Naive B cell (primary cell): ENCODE measurements around the gene GRAPL. TPM values are rescaled to one million over a fixed set of nuclear protein-coding genes. Genes with fewer than 3 reads are reported as not detected.
"Not testable (repeated sequence)": the region's sequence is repeated elsewhere in the genome, so short reads cannot be mapped to it uniquely, and the experiment has no call there.

Source experiments
- ATAC-seq, 2 donors: fragments of 150-1000 bp; cut with Tn5 transposase; 2 replicates each; pipeline ENCODE4 v1.10.0; 2021; ENCODE audit warnings: low read depth in 2 of 2, mild to moderate bottlenecking in 2 of 2, moderate library complexity in 2 of 2
- DNase-seq: peaks from one replicate; pipeline ENCODE4 v3.0.0; 2022
- H3K27ac Mint-ChIP-seq, 6 donors: one replicate each; pipeline ENCODE4 v1.8.0; 2020 to 2022; ENCODE audit warnings: mild to moderate bottlenecking in 6 of 6, mixed read lengths in 6 of 6, moderate library complexity in 5 of 6, inconsistent platforms in 2 of 6
- H3K27me3 Mint-ChIP-seq, 3 donors: one replicate each; pipeline ENCODE4 v1.8.0; 2021 to 2022; ENCODE audit warnings: mixed read lengths in 3 of 3, mild to moderate bottlenecking in 1 of 3
- H3K36me3 Mint-ChIP-seq, 2 donors: one replicate each; pipeline ENCODE4 v1.8.0; 2020 to 2022; ENCODE audit warnings: mixed read lengths in 2 of 2, inconsistent platforms in 1 of 2, mild to moderate bottlenecking in 1 of 2
- H3K4me1 Mint-ChIP-seq, 3 donors: one replicate each; pipeline ENCODE4 v1.8.0; 2020 to 2022; ENCODE audit warnings: mixed read lengths in 3 of 3, inconsistent platforms in 1 of 3, mild to moderate bottlenecking in 1 of 3, moderate library complexity in 1 of 3
- H3K4me3 Mint-ChIP-seq, 8 donors: one replicate each; pipeline ENCODE4 v1.8.0; 2020 to 2022; ENCODE audit warnings: mild to moderate bottlenecking in 8 of 8, mixed read lengths in 8 of 8, moderate library complexity in 8 of 8, inconsistent platforms in 2 of 8
- H3K9me3 Mint-ChIP-seq, 7 donors: one replicate each; pipeline ENCODE4 v1.8.0; 2020 to 2022; ENCODE audit warnings: mixed read lengths in 7 of 7, mild to moderate bottlenecking in 5 of 7, inconsistent platforms in 2 of 7, moderate library complexity in 1 of 7
- polyA plus RNA-seq, 6 donors: library from polyadenylated mRNA; unstranded; fragments of 300-500 nt; fragmentation: Illumina TruSeq; gene quantifications; one replicate each; pipeline ENCODE4 v1.2.3, GENCODE V29; 2021; ENCODE audit warnings: low read depth in 6 of 6

Gene GRAPL
- polyA plus RNA-seq, 6 donors from 2014 or later, result 3.5 to 7.2 (median 4.4) TPM; not detected in 1

DNA sequence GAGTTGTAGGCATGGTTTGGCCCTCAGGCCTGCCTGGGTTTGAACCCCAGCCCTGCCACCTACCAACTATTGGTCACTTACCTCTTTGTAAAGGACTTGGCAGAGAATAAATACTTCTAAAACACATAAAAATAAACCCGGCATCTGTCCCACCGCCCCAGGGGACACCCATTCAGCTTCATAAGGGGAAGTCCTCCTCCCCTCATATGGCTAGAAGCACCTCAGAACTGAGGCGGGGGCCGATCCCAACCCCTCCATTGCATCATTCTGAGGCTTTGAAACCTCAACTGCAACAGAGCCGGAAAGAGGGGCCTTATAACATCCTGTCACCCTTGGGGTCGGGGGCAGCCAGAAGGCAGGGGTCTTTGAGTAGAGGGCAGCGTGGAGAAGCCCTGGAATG, 2.1 kb upstream of the GRAPL start:
- not testable (repeated sequence) for H3K27me3 Mint-ChIP-seq, H3K36me3 Mint-ChIP-seq, H3K4me3 Mint-ChIP-seq, DNase-seq, H3K27ac Mint-ChIP-seq, H3K9me3 Mint-ChIP-seq, H3K4me1 Mint-ChIP-seq
- peak; percentile 61 to 66 for ATAC-seq

DNA sequence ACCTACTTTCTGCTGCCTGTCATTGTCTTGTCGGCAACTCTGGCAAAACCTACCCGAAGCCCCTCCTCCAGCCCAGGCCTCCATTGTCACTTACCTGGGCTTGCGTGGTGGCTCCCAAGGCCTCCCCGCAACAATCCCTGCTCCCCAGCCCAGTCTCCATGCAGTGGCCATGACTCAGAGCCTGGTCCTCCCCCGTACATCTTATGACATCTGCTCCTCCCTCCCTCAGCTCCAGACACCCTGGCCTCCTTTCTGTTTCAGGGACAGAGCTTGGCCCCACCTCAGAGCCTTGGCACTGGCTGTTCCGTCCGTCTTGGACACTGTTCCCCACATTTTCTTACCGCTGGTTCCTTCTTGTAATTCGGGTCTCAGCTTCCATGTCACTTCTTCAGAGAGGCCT, 2.1 kb downstream of the GRAPL start:
- H3K4me3 Mint-ChIP-seq, ATAC-seq, H3K9me3 Mint-ChIP-seq, H3K36me3 Mint-ChIP-seq, H3K4me1 Mint-ChIP-seq, H3K27ac Mint-ChIP-seq, DNase-seq, H3K27me3 Mint-ChIP-seq: not testable (repeated sequence)

DNA sequence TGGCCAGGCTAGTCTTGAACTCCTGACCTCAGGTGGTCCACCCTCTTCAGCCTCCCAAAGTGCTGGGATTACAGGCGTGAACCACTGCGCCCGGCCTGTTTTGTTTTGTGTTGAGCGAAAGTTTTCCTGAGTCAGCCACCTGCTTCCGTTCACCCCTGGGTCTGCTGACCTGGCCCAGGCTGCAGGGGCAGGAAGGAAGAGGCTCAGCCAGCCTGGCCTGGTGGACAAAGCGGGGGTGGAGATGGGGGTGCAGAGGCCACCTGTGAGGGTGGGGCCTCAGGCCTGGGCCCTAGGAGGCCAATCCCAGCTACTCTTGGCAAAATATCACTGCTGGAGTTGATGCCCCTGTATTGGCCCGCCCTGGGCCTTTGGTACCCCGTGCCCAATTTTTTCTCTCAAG, 3.7 kb downstream of the GRAPL start:
- H3K27me3 Mint-ChIP-seq, H3K36me3 Mint-ChIP-seq, H3K27ac Mint-ChIP-seq, H3K4me3 Mint-ChIP-seq, DNase-seq, H3K4me1 Mint-ChIP-seq, H3K9me3 Mint-ChIP-seq: not testable (repeated sequence)
- ATAC-seq, result peak; percentile 12 to 17

DNA sequence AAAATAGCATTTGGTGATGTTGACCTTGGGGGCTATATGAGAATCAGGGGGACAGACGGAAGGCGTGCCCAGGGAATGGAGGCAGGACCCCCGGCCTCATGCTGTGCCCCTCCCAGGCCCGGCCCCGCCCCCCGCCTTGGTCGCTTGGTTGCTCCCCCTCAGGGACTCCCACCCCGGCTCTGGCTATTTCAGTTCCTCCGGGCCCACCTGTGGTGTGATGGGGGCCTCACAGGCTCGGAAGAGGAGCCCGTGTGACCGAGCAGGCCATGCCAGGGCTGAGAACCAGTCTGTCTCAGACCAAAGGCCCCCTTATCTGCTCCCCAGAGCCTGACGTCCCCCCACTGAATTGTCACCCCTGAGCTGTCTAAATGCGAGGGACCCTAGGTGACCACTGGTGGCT, 4.4 kb downstream of the GRAPL start:
- H3K4me3 Mint-ChIP-seq, H3K9me3 Mint-ChIP-seq, H3K36me3 Mint-ChIP-seq, H3K27me3 Mint-ChIP-seq, DNase-seq, H3K4me1 Mint-ChIP-seq, H3K27ac Mint-ChIP-seq: not testable (repeated sequence)
- peak; percentile 19 to 44 for ATAC-seq

DNA sequence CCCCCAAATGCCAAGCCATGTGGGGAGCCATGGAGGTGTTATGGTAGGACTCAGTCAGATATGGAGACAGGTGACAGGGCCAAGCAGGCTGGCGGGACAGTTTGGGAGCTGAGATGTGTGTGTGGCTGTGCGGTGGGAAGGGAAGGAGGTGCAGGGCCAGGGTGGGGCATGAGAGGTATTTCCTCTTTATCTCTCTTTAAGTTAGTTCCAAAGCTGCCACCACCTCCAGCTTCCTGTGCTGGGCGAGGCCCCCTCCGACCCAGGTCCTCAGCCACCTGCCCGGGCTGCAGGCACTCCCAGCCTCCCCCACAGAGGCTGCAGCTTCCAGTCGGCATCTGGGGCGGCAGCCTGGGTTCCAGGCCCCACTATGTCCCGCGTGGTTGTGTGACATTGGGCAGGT, 6.4 kb downstream of the GRAPL start:
- not testable (repeated sequence) for DNase-seq, H3K9me3 Mint-ChIP-seq, H3K27me3 Mint-ChIP-seq, H3K36me3 Mint-ChIP-seq, H3K4me1 Mint-ChIP-seq
- ATAC-seq, result peak; percentile 20 to 32
- H3K4me3 Mint-ChIP-seq, result peak overlapping the region in 1 of 8 donors; percentile 42
- H3K27ac Mint-ChIP-seq, result peak overlapping the region in 1 of 6 donors; percentile 75

DNA sequence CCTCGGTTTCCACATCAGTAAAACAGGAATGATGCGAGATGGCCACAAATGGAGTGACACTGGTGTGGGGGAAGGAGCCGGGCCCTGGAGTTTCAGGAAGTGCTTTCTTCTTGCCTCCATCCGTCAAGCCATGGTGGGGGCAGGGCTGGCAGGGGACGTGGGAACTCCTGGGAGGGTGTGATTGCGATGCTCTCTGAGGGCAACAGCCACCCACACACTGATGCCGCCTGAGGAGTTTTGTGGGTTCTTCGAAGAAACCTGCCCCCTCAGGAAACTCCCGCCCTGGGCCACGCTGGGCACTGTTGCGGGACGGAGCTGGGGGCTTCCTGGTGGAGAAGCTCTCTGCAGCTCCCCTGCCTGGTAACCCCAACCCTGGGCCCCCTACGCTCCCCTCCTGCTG, 8.0 kb downstream of the GRAPL start:
- not testable (repeated sequence) for H3K9me3 Mint-ChIP-seq, H3K36me3 Mint-ChIP-seq, H3K4me1 Mint-ChIP-seq, H3K27me3 Mint-ChIP-seq, H3K27ac Mint-ChIP-seq, DNase-seq, H3K4me3 Mint-ChIP-seq
- peak; percentile 64 to 74 for ATAC-seq

DNA sequence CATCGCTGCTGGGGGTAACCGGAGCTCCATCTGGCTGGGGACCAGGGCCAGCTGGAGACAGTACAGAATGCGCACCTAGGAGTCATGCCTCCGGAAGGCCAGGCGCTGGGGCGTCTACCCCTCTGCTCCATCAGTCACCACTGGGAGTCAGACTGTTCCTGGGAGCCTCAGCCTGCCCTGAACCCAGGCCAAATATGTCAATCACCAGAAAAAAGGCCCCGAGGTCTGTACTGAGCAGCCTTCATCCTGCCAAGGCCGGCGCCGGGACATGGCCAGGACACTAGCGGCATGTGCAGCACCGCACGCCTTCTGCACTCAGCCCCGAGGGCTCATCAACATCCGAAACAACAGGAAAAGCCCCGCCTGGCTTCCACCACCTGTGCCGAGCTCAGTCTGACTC, 8.7 kb downstream of the GRAPL start:
- DNase-seq, H3K9me3 Mint-ChIP-seq, H3K27ac Mint-ChIP-seq, H3K4me1 Mint-ChIP-seq, H3K36me3 Mint-ChIP-seq, H3K27me3 Mint-ChIP-seq, H3K4me3 Mint-ChIP-seq: not testable (repeated sequence)
- peak; percentile 8 to 16 for ATAC-seq

DNA sequence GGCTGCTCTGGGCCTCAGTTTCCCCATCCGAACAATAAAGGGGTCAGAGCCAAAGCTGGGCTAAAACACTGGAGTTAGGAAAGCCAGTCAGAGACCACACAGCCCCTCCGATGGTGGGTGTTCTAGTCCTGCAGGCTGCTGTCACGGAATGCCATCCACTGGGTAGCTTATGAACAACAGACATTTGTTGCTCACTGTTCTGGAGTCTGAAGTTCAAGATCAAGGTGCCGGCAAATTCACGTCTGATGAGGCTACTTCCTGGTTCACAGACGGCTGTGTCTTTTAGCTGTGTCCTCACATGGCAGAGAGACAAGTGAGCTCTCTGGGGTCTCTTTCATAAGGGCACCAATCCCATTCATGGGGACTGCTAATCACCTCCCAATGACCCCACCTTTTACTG, 9.2 kb downstream of the GRAPL start:
- H3K4me1 Mint-ChIP-seq, H3K27me3 Mint-ChIP-seq, H3K9me3 Mint-ChIP-seq, H3K4me3 Mint-ChIP-seq, DNase-seq, H3K36me3 Mint-ChIP-seq, H3K27ac Mint-ChIP-seq: not testable (repeated sequence)
- ATAC-seq, result peak in 1 of 2 donors; percentile 10

DNA sequence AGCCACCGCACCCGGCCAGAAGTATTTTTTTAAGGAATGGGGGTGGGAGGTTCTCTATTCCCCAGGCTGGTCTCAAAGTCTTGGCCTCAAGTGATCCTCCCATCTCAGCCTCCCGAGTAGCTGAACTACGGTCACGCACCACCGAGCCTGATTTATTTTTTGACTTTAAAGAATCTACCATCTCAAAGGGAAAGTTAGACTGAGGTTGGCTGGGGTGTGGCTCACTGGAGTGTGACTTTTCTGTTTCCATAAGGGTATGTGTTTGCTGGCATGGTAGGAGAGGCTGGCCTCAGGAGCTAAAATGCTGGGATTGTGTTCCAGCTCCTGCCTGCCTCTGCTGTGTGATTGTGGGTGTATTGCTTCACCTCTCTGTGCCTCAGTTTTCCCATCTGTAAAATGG, 10.6 kb downstream of the GRAPL start:
- DNase-seq, H3K36me3 Mint-ChIP-seq, H3K4me1 Mint-ChIP-seq, H3K27ac Mint-ChIP-seq, H3K27me3 Mint-ChIP-seq, H3K9me3 Mint-ChIP-seq, H3K4me3 Mint-ChIP-seq: not testable (repeated sequence)
- peak; percentile 23 to 24 for ATAC-seq

DNA sequence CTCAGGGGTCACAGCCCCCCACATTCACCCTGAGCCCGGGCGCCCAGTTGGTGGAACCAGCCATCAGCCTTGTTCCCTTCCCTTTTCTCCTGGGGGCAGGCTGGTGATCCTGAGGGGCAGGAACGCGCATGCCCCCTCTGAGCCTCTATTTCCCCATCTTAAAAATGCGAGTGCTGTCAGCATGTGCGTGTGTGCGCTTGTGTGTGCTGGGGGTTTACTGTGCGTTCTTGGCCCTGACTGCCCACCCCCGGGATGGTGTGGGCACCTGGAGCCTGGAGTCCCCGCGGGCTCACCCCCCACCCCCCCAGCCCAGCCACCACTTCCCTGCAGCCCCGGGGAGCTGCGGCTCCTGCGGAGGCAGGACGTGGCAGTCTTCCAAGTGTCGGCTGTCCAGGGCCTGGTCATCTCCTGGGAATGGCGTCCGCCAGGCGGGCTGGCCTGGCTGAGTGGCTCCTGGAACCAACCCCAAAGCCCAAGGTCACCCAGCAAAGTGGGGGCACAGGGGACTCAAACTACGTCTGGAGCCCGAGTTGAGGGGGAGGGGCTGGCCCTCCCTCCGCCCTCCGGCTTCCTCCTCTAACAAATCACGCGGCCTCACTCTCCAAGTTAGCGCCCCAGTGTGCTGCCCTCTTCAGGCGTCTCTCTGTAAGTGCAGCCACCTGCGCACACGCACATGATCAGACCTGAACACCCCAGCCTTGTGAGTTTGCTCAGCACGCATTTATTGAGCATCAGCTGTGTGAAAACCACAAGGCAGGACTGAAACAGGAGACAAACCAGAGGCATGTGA, 14.2 kb downstream of the GRAPL start:
- not testable (repeated sequence) for H3K27ac Mint-ChIP-seq, H3K4me1 Mint-ChIP-seq, H3K9me3 Mint-ChIP-seq, H3K36me3 Mint-ChIP-seq, DNase-seq, H3K27me3 Mint-ChIP-seq, H3K4me3 Mint-ChIP-seq
- peak; percentile 82 to 86 for ATAC-seq

DNA sequence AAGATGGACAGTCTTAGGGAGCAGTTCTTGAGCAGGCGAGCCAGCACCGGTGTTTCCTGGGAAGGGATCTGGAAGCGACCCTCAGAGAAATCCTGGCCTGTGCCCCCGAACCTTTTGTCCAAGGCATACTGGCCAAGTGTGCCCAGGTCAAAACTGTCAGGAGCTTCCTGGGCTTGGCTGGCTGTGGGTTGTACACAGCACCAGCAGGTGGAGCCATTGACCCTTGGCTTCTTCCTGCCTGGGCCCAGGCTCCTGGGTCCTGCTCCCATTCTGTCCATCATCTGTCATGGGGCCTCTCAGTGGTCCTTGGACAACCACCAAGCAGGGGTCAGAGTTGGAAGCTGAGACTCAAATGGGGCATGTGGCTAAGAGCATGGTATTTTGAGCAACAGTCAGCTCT, 15.0 kb downstream of the GRAPL start:
- not testable (repeated sequence) for H3K36me3 Mint-ChIP-seq
- ATAC-seq, result peak in 1 of 2 donors; percentile 40

DNA sequence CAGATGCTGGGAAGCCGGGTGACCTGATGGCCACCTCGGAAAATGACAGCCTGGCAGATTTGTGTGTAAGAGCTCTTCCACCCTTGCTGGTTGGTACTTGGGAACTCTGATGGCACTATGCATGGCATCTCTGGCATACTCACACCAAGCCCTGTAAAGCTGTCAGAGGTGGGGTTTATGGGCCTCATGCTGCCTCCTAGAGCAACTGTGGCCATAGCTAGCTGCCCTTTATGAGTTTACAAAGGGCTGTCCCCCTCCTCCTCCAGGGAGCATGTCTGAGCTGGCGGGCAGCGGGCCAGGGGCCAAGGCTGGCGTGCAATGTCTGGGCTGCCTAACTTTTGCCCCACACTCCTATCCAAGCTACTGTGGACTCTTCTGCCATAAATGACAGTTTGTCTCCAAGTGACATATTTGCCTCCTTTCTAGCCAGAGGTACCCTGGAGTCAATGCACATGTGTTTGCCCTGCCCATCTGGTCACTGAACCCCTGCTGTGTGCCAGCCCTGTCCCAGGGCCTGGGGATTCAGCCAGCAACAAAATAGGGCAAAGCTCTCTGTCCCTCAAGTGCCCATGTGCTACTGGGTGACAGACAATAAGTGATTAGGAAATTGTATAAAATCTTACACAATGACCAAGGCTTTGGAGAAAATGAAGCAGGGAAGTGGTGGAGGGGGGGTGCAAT, 15.8 kb downstream of the GRAPL start:
- not testable (repeated sequence) for H3K4me3 Mint-ChIP-seq, H3K4me1 Mint-ChIP-seq

More for the DNA sequence above, 15.0 kb downstream of the GRAPL start:
- not testable (repeated sequence) for H3K27me3 Mint-ChIP-seq, H3K4me3 Mint-ChIP-seq, H3K4me1 Mint-ChIP-seq, H3K9me3 Mint-ChIP-seq, DNase-seq, H3K27ac Mint-ChIP-seq

DNA sequence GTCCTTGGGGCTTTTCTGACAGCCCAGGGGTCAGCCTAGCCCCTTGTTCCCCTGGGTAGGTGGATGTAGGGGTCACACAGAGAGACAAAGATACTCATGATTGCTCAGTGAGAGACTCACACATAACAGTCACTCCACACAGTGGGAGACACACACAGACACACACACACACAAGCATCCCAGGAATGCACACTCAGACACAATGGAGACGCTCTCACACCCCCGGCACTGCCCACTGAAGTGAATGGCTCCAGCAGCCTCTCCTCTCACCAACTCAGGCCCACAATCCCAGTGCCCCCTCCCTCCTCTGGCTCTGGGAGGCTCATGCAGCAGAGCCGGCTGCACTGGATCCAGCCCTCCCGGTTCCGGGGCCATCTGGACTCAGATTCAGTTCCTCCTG, 17.0 kb downstream of the GRAPL start:
- ATAC-seq, H3K27me3 Mint-ChIP-seq, H3K4me3 Mint-ChIP-seq, H3K27ac Mint-ChIP-seq, H3K4me1 Mint-ChIP-seq, H3K36me3 Mint-ChIP-seq, DNase-seq, H3K9me3 Mint-ChIP-seq: not testable (repeated sequence)

More for the DNA sequence above, 15.8 kb downstream of the GRAPL start:
- H3K27ac Mint-ChIP-seq, H3K27me3 Mint-ChIP-seq, DNase-seq, H3K9me3 Mint-ChIP-seq, ATAC-seq, H3K36me3 Mint-ChIP-seq: not testable (repeated sequence)

DNA sequence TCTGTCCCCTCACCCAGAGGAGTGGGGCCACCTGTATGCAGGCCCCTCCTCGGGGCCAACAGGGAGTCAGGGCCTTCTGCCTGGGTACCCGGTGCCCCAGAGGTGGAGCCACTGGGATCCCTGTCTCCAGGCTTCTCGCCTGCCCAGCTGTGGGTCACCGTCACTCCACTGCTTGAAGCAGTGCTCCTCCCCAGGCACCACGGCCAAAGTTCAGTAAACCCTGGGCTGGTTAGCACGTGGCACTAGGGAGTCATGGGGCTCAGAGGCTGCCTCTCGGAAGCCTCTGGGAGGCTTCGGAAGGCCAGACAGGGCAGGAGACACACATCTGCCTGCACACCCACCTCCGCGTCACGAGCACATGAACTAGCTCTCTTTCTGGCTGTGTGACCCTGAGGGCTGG, 18.1 kb downstream of the GRAPL start:
- H3K27me3 Mint-ChIP-seq, H3K27ac Mint-ChIP-seq, H3K9me3 Mint-ChIP-seq, H3K4me1 Mint-ChIP-seq, ATAC-seq, H3K4me3 Mint-ChIP-seq, H3K36me3 Mint-ChIP-seq, DNase-seq: not testable (repeated sequence)
